B cell (primary cell): ENCODE results near the gene SIRT7. TPM values are rescaled to one million over a fixed set of nuclear protein-coding genes. Genes with fewer than 3 reads are reported as not detected.

Source experiments
- ATAC-seq: fragments of 200-7000 bp; cut with Tn5 transposase; one replicate; pipeline ENCODE4 v1.10.0; 2021; ENCODE audit warnings: low read depth, mild to moderate bottlenecking, moderate number of reproducible peaks, moderate library complexity
- CTCF ChIA-PET: fragments of 350-600 bp; sonication (Branson Sonifier 250); formaldehyde crosslinking; loops from one replicate; lab custom pipeline; 2021; ENCODE audit warnings: antibody characterized with exemption, inconsistent platforms; lab: Charles Lee
- POLR2A ChIA-PET: fragments of 350-600 bp; sonication (Branson Sonifier 250); formaldehyde crosslinking; loops from one replicate; lab custom pipeline; 2021; ENCODE audit warnings: antibody characterized with exemption; lab: Charles Lee
- DNase-seq: peaks from one replicate; pipeline ENCODE4 v3.0.0; 2013
- H2AFZ ChIP-seq: 2 replicates; pipeline ENCODE4 v1.6.1; 2012; ENCODE audit warnings: mild to moderate bottlenecking, low read depth, low read length; ENCODE audit not compliant: insufficient read depth, poor library complexity, severe bottlenecking
- H3K27ac ChIP-seq, 2 donors: 1 replicate in 1 of 2; 2 replicates in 1 of 2; pipeline ENCODE4 v1.5.1; 2012 to 2013; ENCODE audit warnings: low read length in 2 of 2, mild to moderate bottlenecking in 2 of 2, moderate library complexity in 1 of 2
- H3K27me3 ChIP-seq, 4 experiments: fragments of 200-600 bp in 1 of 4; sonication (generic) in 1 of 4; replicated peaks in 1 of 4; 1 replicate in 2 of 4; 2 replicates in 2 of 4; pipeline versions ENCODE4 v1.6.1 to v1.7.0; 2013 to 2016; ENCODE audit warnings: low read length in 3 of 4, mild to moderate bottlenecking in 2 of 4, mixed read lengths in 1 of 4, moderate library complexity in 1 of 4; ENCODE audit not compliant: insufficient read depth in 4 of 4, control insufficient read depth in 3 of 4; ENCODE audit errors: control extremely low read depth in 1 of 4
- H3K36me3 ChIP-seq, 2 experiments: replicated peaks in 1 of 2; 1 replicate in 1 of 2; 2 replicates in 1 of 2; pipeline versions ENCODE4 v1.6.1 to v1.7.1; 2013; ENCODE audit warnings: low read length in 1 of 2; ENCODE audit not compliant: insufficient read depth in 2 of 2, control insufficient read depth in 1 of 2; ENCODE audit errors: control extremely low read depth in 1 of 2, extremely low read depth in 1 of 2
- H3K4me1 ChIP-seq, 2 donors: fragments of 200-600 bp in 1 of 2; sonication (generic) in 1 of 2; 1 replicate in 1 of 2; 2 replicates in 1 of 2; pipeline versions ENCODE4 v1.5.1 to v1.6.1; 2013 to 2017; ENCODE audit warnings: low read length in 2 of 2; ENCODE audit not compliant: control insufficient read depth in 2 of 2, insufficient read depth in 2 of 2
- H3K4me2 ChIP-seq: replicated peaks from 2 replicates; pipeline ENCODE3; 2012; ENCODE audit warnings: mild to moderate bottlenecking, low read depth, low read length; ENCODE audit not compliant: poor library complexity, severe bottlenecking
- H3K4me3 ChIP-seq, 5 experiments: fragments of 200-600 bp in 1 of 5; sonication (generic) in 1 of 5; 1 replicate in 3 of 5; 2 replicates in 2 of 5; pipeline versions ENCODE4 v1.5.1 to v1.7.0; 2011 to 2016; ENCODE audit warnings: low read length in 4 of 5, mild to moderate bottlenecking in 4 of 5, low read depth in 2 of 5, control low read depth in 1 of 5, moderate library complexity in 1 of 5; ENCODE audit not compliant: insufficient read depth in 1 of 5; ENCODE audit errors: control extremely low read depth in 1 of 5, extremely low read depth in 1 of 5
- H3K79me2 ChIP-seq: fragments of 200-600 bp; sonication (generic); one replicate; pipeline ENCODE4 v1.6.0; 2016; ENCODE audit warnings: low read length; ENCODE audit not compliant: control insufficient read depth, insufficient read depth
- H3K9ac ChIP-seq: fragments of 200-600 bp; sonication (generic); 2 replicates; pipeline ENCODE4 v1.6.1; 2017; ENCODE audit warnings: mild to moderate bottlenecking, low read length, moderate library complexity
- H3K9me3 ChIP-seq, 3 donors: one replicate each; pipeline versions ENCODE4 v1.6.1 to v1.7.1; 2013; ENCODE audit warnings: low read length in 2 of 3; ENCODE audit not compliant: control insufficient read depth in 2 of 3, insufficient read depth in 1 of 3; ENCODE audit errors: control extremely low read depth in 1 of 3
- H4K20me1 ChIP-seq: 2 replicates; pipeline ENCODE4 v1.6.0; 2012; ENCODE audit warnings: mild to moderate bottlenecking, low read length; ENCODE audit not compliant: insufficient read depth, control insufficient read depth, poor library complexity, severe bottlenecking
- H3K27ac Mint-ChIP-seq: one replicate; pipeline ENCODE4 v1.8.0; 2021; ENCODE audit warnings: mixed read lengths
- H3K27me3 Mint-ChIP-seq: one replicate; pipeline ENCODE4 v1.8.0; 2021; ENCODE audit warnings: mixed read lengths
- H3K4me1 Mint-ChIP-seq: one replicate; pipeline ENCODE4 v1.8.0; 2021; ENCODE audit warnings: mixed read lengths
- H3K4me3 Mint-ChIP-seq: one replicate; pipeline ENCODE4 v1.8.0; 2021; ENCODE audit warnings: mixed read lengths
- H3K9me3 Mint-ChIP-seq: one replicate; pipeline ENCODE4 v1.8.0; 2022; ENCODE audit warnings: mixed read lengths; ENCODE audit not compliant: insufficient read depth
- EZH2 ChIP-seq: IDR thresholded peaks from 2 replicates; pipeline ENCODE4 v1.6.1; 2012; ENCODE audit warnings: borderline replicate concordance, low read depth, mild to moderate bottlenecking, moderate library complexity, low read length; ENCODE audit not compliant: insufficient read depth, poor library complexity, severe bottlenecking
- WGBS: methylation state at CpG from one replicate; pipeline ENCODE4 v1.1.5; 2013; ENCODE audit warnings: missing lambda C conversion rate; ENCODE audit not compliant: insufficient coverage; 5-methylcytosine and 5-hydroxymethylcytosine counted together
- intact Hi-C: fragments of 100-400 bp; cut with micrococcal nuclease; formaldehyde crosslinking; loops from one replicate; pipeline ENCODE4 v1.10.0; 2022
- polyA plus RNA-seq: library from polyadenylated mRNA; depleted of rRNA; stranded (reverse); fragments of >200 nt; gene quantifications from 2 replicates; pipeline ENCODE4 v1.2.3, GENCODE V29; 2012
- total RNA-seq, 2 donors: library from RNA; stranded (reverse); fragments of 120-200 nt in 1 of 2; gene quantifications; 1 replicate in 1 of 2; 2 replicates in 1 of 2; pipeline versions ENCODE4 v1.2.3 to v1.2.4, GENCODE V29; 2013 to 2022
- TF ChIP-seq, protein P1 (sequence below): fragments of 200-600 bp; IDR thresholded peaks from one replicate; pipeline ENCODE4 v1.8.0; 2022; ENCODE audit warnings: antibody characterized with exemption, mild to moderate bottlenecking

The SIRT7 gene
- total and polyA plus RNA-seq, 2 donors (not counting 1 experiment from before 2014, with no cell fraction given), result 77.2 to 82.7 TPM

DNA sequence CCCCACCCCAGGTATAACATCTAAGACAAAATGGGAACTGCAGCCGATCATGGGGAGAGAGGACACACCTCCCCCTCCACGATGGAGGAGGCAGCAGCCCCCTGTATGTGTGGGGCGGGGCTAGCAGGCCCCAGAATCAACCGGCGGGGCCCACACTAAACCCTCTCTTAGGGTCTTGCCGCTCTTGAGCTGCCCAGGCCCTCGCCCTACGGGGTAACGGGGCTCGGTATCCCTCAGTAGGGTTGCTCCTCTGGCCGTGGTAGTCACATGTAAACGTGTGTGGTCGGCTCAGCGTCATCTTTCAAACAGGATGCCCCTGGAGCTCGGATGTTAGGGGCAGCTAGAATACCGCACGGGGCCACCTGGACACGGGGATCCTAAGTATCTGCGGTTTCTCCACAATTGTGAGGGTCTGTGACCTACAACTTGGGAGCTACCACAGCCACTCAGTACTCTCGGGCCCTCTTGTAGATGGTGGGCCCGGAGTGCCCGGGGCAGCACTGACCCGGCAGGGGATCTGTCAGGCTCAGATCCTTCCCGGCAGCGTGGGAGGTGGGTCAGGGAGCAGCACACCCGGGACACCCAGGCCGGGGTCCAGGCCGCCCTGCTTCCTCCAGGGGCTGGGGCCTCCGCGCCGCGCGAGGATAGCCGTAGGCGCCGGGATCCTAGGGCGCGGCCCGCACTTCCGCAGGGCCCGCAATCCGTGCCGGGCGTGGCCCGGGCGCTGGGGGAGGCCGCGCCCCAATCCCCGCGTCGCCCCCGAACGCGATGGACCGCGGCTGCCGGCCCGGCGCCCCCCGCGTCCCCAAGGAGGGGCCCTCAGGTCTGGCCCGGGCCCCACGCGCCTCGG, 47.6 kb downstream of the SIRT7 start:
- Histone ChIP-seq H3K9ac (peak overlapping the region; percentile 93), H3K27ac (peak overlapping the region; percentile 90 to 91), H3K4me3 (peak overlapping the region; percentile 58 to 90 (median 84)), H4K20me1 (peaks cover 53% of the 10 kb centered on the region), H2AFZ (no peak overlapping the region), H3K4me2 (peak overlapping the region; percentile 98), H3K36me3 (peaks cover 1 to 27% of the 10 kb centered on the region in 2 experiments), H3K27me3 (no peaks in the 10 kb centered on the region), H3K9me3 (no peaks in the 10 kb centered on the region), H3K4me1 (peaks cover 22 to 39% of the 10 kb centered on the region in 2 donors), H3K79me2 (peaks cover 56% of the 10 kb centered on the region)
- no peaks in the 10 kb centered on the region for H3K27me3 Mint-ChIP-seq
- ChIA-PET POLR2A (interaction anchor here (0.5 to 2.5 kb wide), 6 partner anchors 9 to 335 kb away, joined by 3 to 15 read pairs (median 3); partner anchors contain the start of genes MCRIP1 and P4HB), CTCF (interaction anchor here (0.6 to 2.0 kb wide), 8 partner anchors 9 to 578 kb away, joined by 3 to 7 read pairs (median 4); partner anchors contain the start of genes MCRIP1 and P4HB)
- H3K9me3 Mint-ChIP-seq, result no peaks in the 10 kb centered on the region
- TF ChIP-seq, protein P1, sequence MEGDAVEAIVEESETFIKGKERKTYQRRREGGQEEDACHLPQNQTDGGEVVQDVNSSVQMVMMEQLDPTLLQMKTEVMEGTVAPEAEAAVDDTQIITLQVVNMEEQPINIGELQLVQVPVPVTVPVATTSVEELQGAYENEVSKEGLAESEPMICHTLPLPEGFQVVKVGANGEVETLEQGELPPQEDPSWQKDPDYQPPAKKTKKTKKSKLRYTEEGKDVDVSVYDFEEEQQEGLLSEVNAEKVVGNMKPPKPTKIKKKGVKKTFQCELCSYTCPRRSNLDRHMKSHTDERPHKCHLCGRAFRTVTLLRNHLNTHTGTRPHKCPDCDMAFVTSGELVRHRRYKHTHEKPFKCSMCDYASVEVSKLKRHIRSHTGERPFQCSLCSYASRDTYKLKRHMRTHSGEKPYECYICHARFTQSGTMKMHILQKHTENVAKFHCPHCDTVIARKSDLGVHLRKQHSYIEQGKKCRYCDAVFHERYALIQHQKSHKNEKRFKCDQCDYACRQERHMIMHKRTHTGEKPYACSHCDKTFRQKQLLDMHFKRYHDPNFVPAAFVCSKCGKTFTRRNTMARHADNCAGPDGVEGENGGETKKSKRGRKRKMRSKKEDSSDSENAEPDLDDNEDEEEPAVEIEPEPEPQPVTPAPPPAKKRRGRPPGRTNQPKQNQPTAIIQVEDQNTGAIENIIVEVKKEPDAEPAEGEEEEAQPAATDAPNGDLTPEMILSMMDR, result no peak
- no peak for TF ChIP-seq EZH2
- peaks cover 33% of the 10 kb centered on the region for H3K4me1 Mint-ChIP-seq
- peak; percentile 70 for DNase-seq
- H3K27ac Mint-ChIP-seq, result peak overlapping the region; percentile 88
- ATAC-seq, result peak; percentile 25
- WGBS, result 3% methylated on average over 65 of the region's 65 CpGs
- intact Hi-C loops, result loop anchor here (1.0 to 2.0 kb wide), 3 partner anchors 21 to 56 kb away; partner anchors contain the start of genes ALYREF, ANAPC11, MAFG and SIRT7
- H3K4me3 Mint-ChIP-seq, result peak overlapping the region; percentile 86
